ENCODE measurements around the gene DUS1L.

Gene DUS1L

GRCh38 chr17:82014971-82015310 is 50.7 kb downstream of the DUS1L start:
- DNase-seq (ENCODE audit: low read depth in 2 of 2, low spot score in 1 of 2) = no peak

DNA sequence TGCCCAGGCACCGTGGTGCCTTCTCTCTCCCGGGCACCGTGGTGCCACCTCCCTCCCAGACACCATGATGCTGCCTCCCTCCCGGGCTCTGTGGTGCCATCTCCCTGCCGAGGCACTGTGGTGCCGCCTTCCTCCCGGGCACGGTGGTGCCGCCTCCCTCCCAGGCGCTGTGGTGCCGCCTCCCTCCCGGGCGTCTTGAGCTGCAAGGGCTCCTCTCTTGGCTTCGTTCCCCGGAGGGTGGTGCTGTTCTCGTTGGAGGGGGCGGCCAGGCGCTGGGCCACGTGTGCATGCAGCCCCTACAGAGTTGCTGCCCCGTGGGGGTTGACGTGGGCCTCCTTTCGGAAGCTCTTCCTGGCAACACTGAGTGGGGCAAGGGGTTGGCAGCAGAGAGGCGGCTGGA is 51.2 kb downstream of the DUS1L start:
- DNase-seq (ENCODE audit: low read depth in 2 of 2, low spot score in 1 of 2) = no peak

- no peak for DNase-seq (ENCODE audit: low read depth in 2 of 2, low spot score in 1 of 2)
Observed at GRCh38 chr17:82013772-82014321, 51.8 kb downstream of the DUS1L start.

GRCh38 chr17:82013341-82013740 is 52.3 kb downstream of the DUS1L start:
- no peak for DNase-seq (ENCODE audit: low read depth in 2 of 2, low spot score in 1 of 2)

GRCh38 chr17:82012640-82013295 is 52.8 kb downstream of the DUS1L start:
- DNase-seq (ENCODE audit: low read depth in 2 of 2, low spot score in 1 of 2) = no peak

GRCh38 chr17:82012261-82012639 is 53.4 kb downstream of the DUS1L start:
- no peak for DNase-seq (ENCODE audit: low read depth in 2 of 2, low spot score in 1 of 2)

DNA sequence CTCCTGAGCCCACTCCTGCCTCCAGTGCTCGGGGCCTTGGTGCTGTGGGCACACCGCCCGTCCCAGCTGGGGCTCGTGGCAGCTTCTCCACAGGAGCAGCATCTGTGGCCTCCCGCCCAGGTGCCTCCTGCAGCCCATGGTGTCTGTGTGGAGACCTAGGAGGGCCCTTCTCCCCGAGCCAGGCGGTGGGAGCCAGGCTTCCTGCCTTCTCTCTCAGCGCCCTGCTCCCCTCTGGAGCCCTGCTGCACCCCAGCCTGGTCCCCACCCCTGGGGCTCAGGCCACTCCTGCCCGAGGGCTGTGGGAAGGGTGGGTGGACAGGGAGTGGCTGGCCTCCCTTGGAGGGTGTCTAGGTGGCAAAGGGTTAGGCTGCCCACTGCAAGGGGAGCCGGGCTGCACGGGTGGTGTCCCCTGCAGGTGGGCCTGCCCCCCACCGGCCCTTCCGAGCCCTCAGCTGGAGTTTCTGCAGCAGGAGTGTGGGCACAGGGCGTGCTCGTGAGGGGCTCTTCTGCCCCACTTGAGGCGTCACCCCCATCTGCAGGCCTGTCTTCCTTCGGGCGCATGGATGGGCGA is 53.9 kb downstream of the DUS1L start:
- DNase-seq (ENCODE audit: low read depth in 2 of 2, low spot score in 1 of 2) = no peak

- no peak for DNase-seq (ENCODE audit: low read depth in 2 of 2, low spot score in 1 of 2)
Observed at GRCh38 chr17:82010575-82011525, 54.8 kb downstream of the DUS1L start.

- DNase-seq (ENCODE audit: low read depth in 2 of 2, low spot score in 1 of 2) = no peak
Observed at GRCh38 chr17:82009413-82009812, 56.2 kb downstream of the DUS1L start.

GRCh38 chr17:82008941-82009405 is 56.6 kb downstream of the DUS1L start:
- DNase-seq (ENCODE audit: low read depth in 2 of 2, low spot score in 1 of 2) = no peak

DNA sequence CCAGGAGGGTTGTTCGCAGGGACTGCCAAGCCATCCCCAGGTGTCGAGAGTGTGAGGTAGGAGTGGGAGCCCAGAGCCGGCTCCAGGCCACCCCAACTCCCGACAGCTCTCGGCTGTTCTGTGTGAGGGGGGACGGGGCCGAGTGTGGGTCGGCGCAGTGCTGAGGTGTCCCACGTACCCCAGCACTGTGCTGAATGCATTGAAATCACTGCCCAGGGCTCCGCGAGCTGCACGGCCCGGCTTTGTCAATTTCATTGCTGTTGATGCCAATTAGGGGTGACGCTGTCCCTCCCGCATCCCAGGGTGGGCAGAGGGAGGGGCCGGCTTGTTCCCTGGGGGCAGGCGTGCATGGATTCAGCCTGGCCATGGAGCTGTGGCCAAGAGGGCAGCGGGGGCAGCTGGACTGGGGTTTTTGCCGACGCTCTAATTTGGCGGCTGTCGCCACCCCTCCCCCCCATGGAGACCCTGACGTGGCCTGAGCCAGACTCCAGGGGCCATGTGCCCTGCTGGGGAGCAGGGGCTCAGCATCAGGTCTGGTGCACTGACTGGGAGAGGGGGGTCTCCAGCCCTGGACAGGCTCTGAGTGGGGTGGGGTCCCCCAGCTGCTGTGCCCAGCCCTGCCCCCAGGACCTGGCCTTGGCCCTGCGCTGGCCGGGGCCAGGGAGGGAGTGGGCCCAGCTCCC is 57.2 kb downstream of the DUS1L start:
- no peak for DNase-seq (ENCODE audit: low read depth in 2 of 2, low spot score in 1 of 2)

Data from stimulated activated CD8-positive, alpha-beta memory T cell treated with anti-CD3 and anti-CD28 coated beads, Interleukin-4, amount 100 ng/mL, for 1 hour (primary cell).